CD8-positive, alpha-beta memory T cell (primary cell): ENCODE data around the gene APOO. TPM values are rescaled to one million over a fixed set of nuclear protein-coding genes. Genes with fewer than 3 reads are reported as not detected.
A peak's percentile ranks its signal among the peaks of the same experiment; 100 is the strongest.

Experiments
- CTCF ChIA-PET: fragments of 350-600 bp; sonication (Branson Sonifier 250); formaldehyde crosslinking; loops from one replicate; lab custom pipeline; 2021; ENCODE audit warnings: antibody characterized with exemption; lab: Charles Lee
- POLR2A ChIA-PET: fragments of 350-600 bp; sonication (Branson Sonifier 250); formaldehyde crosslinking; loops from one replicate; lab custom pipeline; 2021; ENCODE audit warnings: antibody characterized with exemption; lab: Charles Lee
- DNase-seq, 5 donors: peaks; one replicate each; pipeline versions ENCODE4 v3.0.0 to v3.0.0-alpha.2; 2020 to 2022; ENCODE audit warnings: mixed read lengths in 1 of 5
- H3K27ac ChIP-seq: one replicate; pipeline ENCODE4 v1.7.0; 2013; ENCODE audit warnings: low read depth, mild to moderate bottlenecking, low read length, moderate library complexity
- H3K27me3 ChIP-seq: 2 replicates; pipeline ENCODE4 v1.7.0; 2013; ENCODE audit warnings: low read length, mild to moderate bottlenecking; ENCODE audit not compliant: insufficient read depth, poor library complexity, severe bottlenecking
- H3K36me3 ChIP-seq: 2 replicates; pipeline ENCODE4 v1.7.0; 2013; ENCODE audit warnings: mild to moderate bottlenecking, low read length, moderate library complexity; ENCODE audit not compliant: insufficient read depth
- H3K4me1 ChIP-seq: 2 replicates; pipeline ENCODE4 v1.7.0; 2013; ENCODE audit warnings: mild to moderate bottlenecking, low read length, moderate library complexity; ENCODE audit not compliant: insufficient read depth
- H3K4me3 ChIP-seq: 2 replicates; pipeline ENCODE4 v1.7.0; 2013; ENCODE audit warnings: mild to moderate bottlenecking, low read length
- H3K9me3 ChIP-seq: 2 replicates; pipeline ENCODE4 v1.7.0; 2013; ENCODE audit warnings: mild to moderate bottlenecking, low read length
- H3K27ac Mint-ChIP-seq, 8 donors: one replicate each; pipeline ENCODE4 v1.8.0; 2020 to 2021; ENCODE audit warnings: mixed read lengths in 8 of 8, mild to moderate bottlenecking in 6 of 8, inconsistent platforms in 3 of 8, moderate library complexity in 3 of 8
- H3K27me3 Mint-ChIP-seq, 2 donors: one replicate each; pipeline ENCODE4 v1.8.0; 2020 to 2021; ENCODE audit warnings: mixed read lengths in 2 of 2, mild to moderate bottlenecking in 1 of 2, moderate library complexity in 1 of 2
- H3K36me3 Mint-ChIP-seq, 3 donors: one replicate each; pipeline ENCODE4 v1.8.0; 2020 to 2021; ENCODE audit warnings: mixed read lengths in 3 of 3, inconsistent platforms in 1 of 3, mild to moderate bottlenecking in 1 of 3
- H3K4me1 Mint-ChIP-seq, 3 donors: one replicate each; pipeline ENCODE4 v1.8.0; 2020 to 2021; ENCODE audit warnings: mixed read lengths in 3 of 3, inconsistent platforms in 1 of 3, mild to moderate bottlenecking in 1 of 3
- H3K4me3 Mint-ChIP-seq, 7 donors: one replicate each; pipeline ENCODE4 v1.8.0; 2020 to 2021; ENCODE audit warnings: mixed read lengths in 7 of 7, mild to moderate bottlenecking in 6 of 7, moderate library complexity in 4 of 7, inconsistent platforms in 2 of 7
- H3K9me3 Mint-ChIP-seq, 5 donors: one replicate each; pipeline ENCODE4 v1.8.0; 2020 to 2022; ENCODE audit warnings: mixed read lengths in 5 of 5, mild to moderate bottlenecking in 3 of 5, moderate library complexity in 2 of 5, inconsistent platforms in 1 of 5
- polyA plus RNA-seq: library from polyadenylated mRNA; unstranded; fragments of 300-500 nt; fragmentation: Illumina TruSeq; gene quantifications from one replicate; pipeline ENCODE4 v1.2.3, GENCODE V29; 2021
- total RNA-seq, 2 experiments: library from RNA; stranded (reverse); gene quantifications; one replicate each; pipeline ENCODE4 v1.2.3, GENCODE V29; 2021

Gene APOO
- total and polyA plus RNA-seq, 3 experiments from 2014 or later: 20.0 to 42.6 (median 38.3) TPM

GRCh38 chrX:23919706-23920320 is 12.1 kb upstream of the APOO start:
- Histone ChIP-seq H3K36me3 (no peaks in the 10 kb centered on the region), H3K4me3 (no peak overlapping the region), H3K4me1 (no peaks in the 10 kb centered on the region), H3K9me3 (no peaks in the 10 kb centered on the region), H3K27me3 (no peaks in the 10 kb centered on the region), H3K27ac (no peak overlapping the region)
- ChIA-PET CTCF (no interaction called here), POLR2A (no interaction called here)
- Mint-ChIP-seq H3K27me3 (peaks cover 0 to 3% of the 10 kb centered on the region in 2 donors), H3K9me3 (peaks cover 0 to 6% (median 0%) of the 10 kb centered on the region in 5 donors), H3K4me1 (peaks cover 0 to 5% (median 0%) of the 10 kb centered on the region in 3 donors), H3K27ac (no peak overlapping the region), H3K4me3 (no peak overlapping the region), H3K36me3 (peaks cover 0 to 5% (median 0%) of the 10 kb centered on the region in 3 donors)
- no peak for DNase-seq

- Histone ChIP-seq H3K27ac (no peak overlapping the region), H3K36me3 (no peaks in the 10 kb centered on the region), H3K4me3 (no peak overlapping the region), H3K4me1 (no peaks in the 10 kb centered on the region), H3K9me3 (no peaks in the 10 kb centered on the region), H3K27me3 (no peaks in the 10 kb centered on the region)
- no peak for DNase-seq
- peaks cover 0 to 5% (median 0%) of the 10 kb centered on the region in 3 donors for H3K4me1 Mint-ChIP-seq
- H3K9me3 Mint-ChIP-seq: peaks cover 0 to 6% (median 0%) of the 10 kb centered on the region in 5 donors
- ChIA-PET CTCF (no interaction called here), POLR2A (no interaction called here)
- no peak overlapping the region for H3K27ac Mint-ChIP-seq
- no peak overlapping the region for H3K4me3 Mint-ChIP-seq
- H3K36me3 Mint-ChIP-seq: peaks cover 0 to 5% (median 0%) of the 10 kb centered on the region in 3 donors
- peaks cover 0 to 3% of the 10 kb centered on the region in 2 donors for H3K27me3 Mint-ChIP-seq
Observed at GRCh38 chrX:23919148-23919547, 11.4 kb upstream of the APOO start.

- no peaks in the 10 kb centered on the region for H3K27me3 ChIP-seq
- CTCF ChIA-PET: interaction anchor here (0.5 to 1.2 kb wide), 2 partner anchors 9 to 143 kb away, joined by 3 read pairs; no protein-coding TSS in a partner anchor
Observed at GRCh38 chrX:23911126-23911835, 3.5 kb upstream of the APOO start.

DNA sequence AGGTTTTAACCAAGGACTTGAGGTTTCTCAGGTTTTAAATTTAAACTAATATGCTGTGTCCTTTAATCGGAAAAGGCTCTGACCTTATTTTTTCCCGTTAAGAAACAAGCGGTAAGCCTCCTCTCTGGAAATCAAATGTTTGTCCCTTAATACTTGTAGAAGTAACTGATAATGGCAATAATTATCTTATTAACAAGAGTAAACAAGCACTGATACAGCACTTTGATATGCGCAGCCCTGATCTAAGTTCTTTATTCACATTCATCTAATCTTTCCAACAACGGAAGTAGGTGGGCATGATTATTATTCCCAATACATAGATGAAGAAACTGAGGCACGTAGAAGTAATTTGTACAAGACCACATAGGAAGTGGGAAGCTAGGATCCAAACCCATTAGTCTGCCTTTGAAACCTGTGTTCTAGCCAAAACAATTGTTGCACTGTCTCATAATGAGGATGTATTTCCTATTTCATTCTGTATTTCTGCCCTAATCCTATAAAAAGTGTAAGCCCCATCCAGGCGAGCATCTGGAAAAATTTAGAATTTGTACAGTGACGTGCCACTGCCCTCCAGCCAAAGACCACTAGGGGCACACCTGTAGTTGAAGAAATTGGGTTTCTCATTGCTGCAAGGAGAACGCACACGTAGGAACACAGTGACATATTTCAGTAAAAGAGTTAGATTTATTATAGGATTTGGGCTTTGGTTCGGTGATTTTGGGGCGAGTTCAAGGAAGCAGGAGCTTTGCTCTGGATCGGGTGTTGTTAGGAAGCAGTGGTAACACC is 674 bp upstream of the APOO start:
- H3K9me3 Mint-ChIP-seq: no peaks in the 10 kb centered on the region

More at GRCh38 chrX:23911126-23911835, 3.5 kb upstream of the APOO start:
- no peak for DNase-seq
- POLR2A ChIA-PET: interaction anchor here (0.7 kb wide), 1 partner anchor 130 kb away, joined by 3 read pairs; no protein-coding TSS in a partner anchor
- no peak overlapping the region for H3K4me3 Mint-ChIP-seq
- Histone ChIP-seq H3K4me3 (no peak overlapping the region), H3K27ac (no peak overlapping the region), H3K9me3 (no peaks in the 10 kb centered on the region), H3K4me1 (peaks cover 10% of the 10 kb centered on the region), H3K36me3 (no peaks in the 10 kb centered on the region)
- no peaks in the 10 kb centered on the region for H3K36me3 Mint-ChIP-seq
- peaks cover 8 to 14% (median 10%) of the 10 kb centered on the region in 3 donors for H3K4me1 Mint-ChIP-seq
- H3K27me3 Mint-ChIP-seq: no peaks in the 10 kb centered on the region
- no peak overlapping the region for H3K27ac Mint-ChIP-seq
- H3K9me3 Mint-ChIP-seq: no peaks in the 10 kb centered on the region

DNA sequence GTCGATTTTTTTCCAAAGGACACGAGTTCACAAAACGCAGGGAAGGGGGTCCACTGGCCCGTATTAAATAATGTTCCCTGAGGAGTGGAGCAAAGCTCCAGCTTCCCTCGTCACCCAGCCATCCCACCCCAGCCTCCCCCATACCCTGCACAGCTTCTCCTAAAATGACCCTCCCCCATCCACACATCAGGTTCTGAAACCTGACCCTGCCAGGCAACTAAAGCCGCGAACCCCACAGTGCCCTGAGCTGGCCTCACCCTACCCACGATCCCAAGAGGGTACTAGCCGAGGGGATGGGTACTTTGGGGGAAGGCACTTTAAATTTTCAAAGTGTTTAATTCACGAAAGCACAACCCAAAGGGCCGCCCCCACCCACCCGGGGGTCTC is 634 bp downstream of the APOO start:
- peaks cover 0 to 3% of the 10 kb centered on the region in 2 donors for H3K27me3 Mint-ChIP-seq
- ChIA-PET POLR2A (interaction anchor here (0.6 to 3.6 kb wide), 7 partner anchors 33 to 241 kb away, joined by 3 to 18 read pairs (median 5); partner anchors contain the start of genes ACOT9, EIF2S3 and SAT1), CTCF (interaction anchor here (1.1 to 4.5 kb wide), 8 partner anchors 10 to 334 kb away, joined by 3 to 47 read pairs (median 4); partner anchors contain the start of genes EIF2S3 and SAT1)
- H3K9me3 Mint-ChIP-seq: no peaks in the 10 kb centered on the region
- Histone ChIP-seq H3K9me3 (no peaks in the 10 kb centered on the region), H3K36me3 (no peaks in the 10 kb centered on the region), H3K4me1 (peaks cover 10% of the 10 kb centered on the region), H3K27me3 (no peaks in the 10 kb centered on the region), H3K4me3 (peak overlapping the region; percentile 50), H3K27ac (peak overlapping the region; percentile 87)
- peak overlapping the region; percentile 63 to 97 (median 88) for H3K27ac Mint-ChIP-seq
- peak overlapping the region; percentile 80 to 91 (median 83) for H3K4me3 Mint-ChIP-seq
- H3K4me1 Mint-ChIP-seq: peaks cover 8 to 15% (median 10%) of the 10 kb centered on the region in 3 donors
- H3K36me3 Mint-ChIP-seq: no peaks in the 10 kb centered on the region
- DNase-seq: no peak

More for the DNA sequence above, 674 bp upstream of the APOO start:
- Histone ChIP-seq H3K27me3 (no peaks in the 10 kb centered on the region), H3K9me3 (no peaks in the 10 kb centered on the region), H3K4me1 (peaks cover 10% of the 10 kb centered on the region), H3K4me3 (peak overlapping the region; percentile 43), H3K36me3 (no peaks in the 10 kb centered on the region), H3K27ac (peak overlapping the region; percentile 87)
- peak overlapping the region; percentile 72 to 97 (median 88) for H3K27ac Mint-ChIP-seq
- H3K36me3 Mint-ChIP-seq: no peaks in the 10 kb centered on the region
- CTCF ChIA-PET: interaction anchor here (0.8 to 4.5 kb wide), 5 partner anchors 35 to 334 kb away, joined by 3 to 47 read pairs (median 5); partner anchors contain the start of genes EIF2S3 and SAT1
- H3K4me1 Mint-ChIP-seq: peaks cover 8 to 15% (median 10%) of the 10 kb centered on the region in 3 donors
- peaks cover 0 to 3% of the 10 kb centered on the region in 2 donors for H3K27me3 Mint-ChIP-seq
- POLR2A ChIA-PET: interaction anchor here (0.5 to 3.6 kb wide), 6 partner anchors 32 to 166 kb away, joined by 3 to 18 read pairs (median 8); partner anchors contain the start of genes ACOT9, EIF2S3 and SAT1
- H3K4me3 Mint-ChIP-seq: peak overlapping the region; percentile 49 to 91 (median 80)
- DNase-seq: no peak

GRCh38 chrX:23904096-23904495 is 3.6 kb downstream of the APOO start:
- ChIA-PET CTCF (interaction anchor here (0.7 to 3.3 kb wide), 3 partner anchors 82 to 209 kb away, joined by 3 to 41 read pairs (median 23); partner anchors contain the start of gene EIF2S3), POLR2A (no interaction called here)
- no peaks in the 10 kb centered on the region for H3K36me3 ChIP-seq
- H3K4me3 ChIP-seq: no peak overlapping the region
- no peaks in the 10 kb centered on the region for H3K27me3 ChIP-seq
- Mint-ChIP-seq H3K27ac (no peak overlapping the region), H3K4me3 (no peak overlapping the region), H3K9me3 (no peaks in the 10 kb centered on the region), H3K27me3 (peaks cover 0 to 3% of the 10 kb centered on the region in 2 donors), H3K36me3 (no peaks in the 10 kb centered on the region), H3K4me1 (peaks cover 8 to 15% (median 10%) of the 10 kb centered on the region in 3 donors)
- DNase-seq: no peak
- peaks cover 10% of the 10 kb centered on the region for H3K4me1 ChIP-seq
- H3K9me3 ChIP-seq: no peaks in the 10 kb centered on the region
- H3K27ac ChIP-seq: no peak overlapping the region

DNA sequence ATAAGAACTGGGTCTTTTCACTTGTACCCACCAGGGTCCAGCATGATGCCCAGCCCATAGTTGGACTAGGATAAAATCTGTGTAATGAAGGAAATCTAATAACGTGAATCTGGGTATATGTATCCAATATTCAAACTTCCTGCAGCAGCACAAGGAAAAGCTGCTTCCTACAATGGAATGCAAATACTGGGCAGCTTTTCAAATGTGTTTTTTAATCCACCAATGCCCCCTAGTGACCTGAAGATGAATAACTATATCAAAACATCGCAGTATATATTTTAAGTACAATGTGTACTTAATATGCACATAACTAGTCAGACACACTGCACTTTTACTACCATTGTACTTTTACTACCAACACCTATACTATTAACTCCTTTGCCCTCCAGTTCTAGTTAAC is 5.3 kb downstream of the APOO start:
- no peaks in the 10 kb centered on the region for H3K36me3 Mint-ChIP-seq
- ChIA-PET CTCF (interaction anchor here (0.8 to 3.3 kb wide), 25 partner anchors 9 to 1823 kb away, joined by 3 to 41 read pairs (median 5); partner anchors contain the start of genes ACOT9, EIF2S3 and SAT1), POLR2A (interaction anchor here (1.5 kb wide), 1 partner anchor 120 kb away, joined by 6 read pairs; the partner anchor contains the start of gene SAT1)
- H3K4me3 Mint-ChIP-seq: no peak overlapping the region
- H3K9me3 Mint-ChIP-seq: no peaks in the 10 kb centered on the region
- no peak overlapping the region for H3K4me3 ChIP-seq
- no peaks in the 10 kb centered on the region for H3K36me3 ChIP-seq
- peak in 2 of 5 donors; percentile 27 to 28 for DNase-seq
- no peaks in the 10 kb centered on the region for H3K4me1 ChIP-seq
- H3K4me1 Mint-ChIP-seq: peaks cover 0 to 4% (median 0%) of the 10 kb centered on the region in 3 donors
- no peaks in the 10 kb centered on the region for H3K9me3 ChIP-seq
- no peak overlapping the region for H3K27ac ChIP-seq
- no peak overlapping the region for H3K27ac Mint-ChIP-seq
- H3K27me3 Mint-ChIP-seq: peaks cover 0 to 3% of the 10 kb centered on the region in 2 donors
- H3K27me3 ChIP-seq: no peaks in the 10 kb centered on the region
